CD4-positive, alpha-beta T cell treated with Interferon alpha-2 for 1 hour (primary cell): ENCODE results near the gene TPSG1.
"Not testable (repeated sequence)": the region's sequence is repeated elsewhere in the genome, so short reads cannot be mapped to it uniquely, and the experiment has no call there.

ENCODE experiments used
- DNase-seq, 2 donors: peaks; one replicate each; pipeline ENCODE4 v3.0.0-alpha.2; 2020 to 2022

TPSG1 gene

GRCh38 chr16:1225051-1225451 lies at the start of gene TPSG1:
Gene TPSG1, minus strand, starts transcription at chr16:1225268. Its CDS starts 16 bp downstream, at chr16:1225252.
- no peak for DNase-seq

GRCh38 chr16:1274767-1275166 lies 49.7 kb upstream of the TPSG1 start:
- no peak for DNase-seq

- DNase-seq = no peak
These were observed 48.7 kb upstream of the TPSG1 start for GRCh38 chr16:1273816-1274215.

GRCh38 chr16:1272453-1273198 lies 47.6 kb upstream of the TPSG1 start:
- DNase-seq = no peak

- DNase-seq = not testable (repeated sequence)
These were observed 46.8 kb upstream of the TPSG1 start for GRCh38 chr16:1271724-1272413.

- no peak for DNase-seq
These were observed 46.3 kb upstream of the TPSG1 start for GRCh38 chr16:1271380-1271723.

GRCh38 chr16:1269418-1269817 lies 44.4 kb upstream of the TPSG1 start:
- DNase-seq = not testable (repeated sequence)

- DNase-seq = no peak
These were observed 40.8 kb upstream of the TPSG1 start for GRCh38 chr16:1265826-1266225.

GRCh38 chr16:1265090-1265630 lies 40.1 kb upstream of the TPSG1 start:
- no peak for DNase-seq

GRCh38 chr16:1264345-1265089 lies 39.4 kb upstream of the TPSG1 start:
- DNase-seq = no peak

- no peak for DNase-seq
These were observed 38.7 kb upstream of the TPSG1 start for GRCh38 chr16:1263591-1264344.

GRCh38 chr16:1262846-1263221 lies 37.8 kb upstream of the TPSG1 start:
- DNase-seq = no peak

- DNase-seq = no peak
These were observed 37.3 kb upstream of the TPSG1 start for GRCh38 chr16:1262210-1262845.

- DNase-seq = no peak
These were observed 36.2 kb upstream of the TPSG1 start for GRCh38 chr16:1261131-1261892.

- no peak for DNase-seq
These were observed 35.1 kb upstream of the TPSG1 start for GRCh38 chr16:1260101-1260680.

GRCh38 chr16:1259760-1260068 lies 34.6 kb upstream of the TPSG1 start:
- no peak for DNase-seq

GRCh38 chr16:1258906-1259759 lies 34.1 kb upstream of the TPSG1 start:
- no peak for DNase-seq

GRCh38 chr16:1258225-1258600 lies 33.1 kb upstream of the TPSG1 start:
- no peak for DNase-seq

- no peak for DNase-seq
These were observed 32.6 kb upstream of the TPSG1 start for GRCh38 chr16:1257561-1258224.

- DNase-seq = no peak
These were observed 31.8 kb upstream of the TPSG1 start for GRCh38 chr16:1256874-1257322.
